Measurements from ENCODE around the gene PTGS2.

Gene PTGS2

GRCh38 chr1:186633116-186633515 is 47.1 kb downstream of the PTGS2 start:
- H3K4me3 ChIP-seq (ENCODE audit: low read depth, low read length): no peak overlapping the region
- H3K27ac ChIP-seq: no peak overlapping the region
- DNase-seq: no peak
- TF ChIP-seq CTCF (IDR thresholded peaks at IDR 0.05; ENCODE audit: low read depth, low read length, missing control alignments): no peak
- no peaks in the 10 kb centered on the region for H3K36me3 ChIP-seq (replicated peaks)
- in situ Hi-C loops (cut with HindIII; ENCODE audit: low pct_ligation_motif_present, low sequenced_read_pairs): no loop called here
- H3K27me3 ChIP-seq (replicated peaks): no peaks in the 10 kb centered on the region

- in situ Hi-C loops (cut with HindIII; ENCODE audit: low pct_ligation_motif_present, low sequenced_read_pairs): no loop called here
- Histone ChIP-seq H3K4me3 (ENCODE audit: low read depth, low read length) (no peak overlapping the region), H3K27ac (no peak overlapping the region), H3K36me3 (replicated peaks) (no peaks in the 10 kb centered on the region), H3K27me3 (replicated peaks) (no peaks in the 10 kb centered on the region)
- no peak for TF ChIP-seq CTCF (IDR thresholded peaks at IDR 0.05; ENCODE audit: low read depth, low read length, missing control alignments)
- no peak for DNase-seq
Measured at GRCh38 chr1:186629341-186629740, 50.9 kb downstream of the PTGS2 start.

- Histone ChIP-seq H3K27me3 (replicated peaks) (no peaks in the 10 kb centered on the region), H3K36me3 (replicated peaks) (no peaks in the 10 kb centered on the region), H3K27ac (no peak overlapping the region), H3K4me3 (ENCODE audit: low read depth, low read length) (no peak overlapping the region)
- in situ Hi-C loops (cut with HindIII; ENCODE audit: low pct_ligation_motif_present, low sequenced_read_pairs): no loop called here
- TF ChIP-seq CTCF (IDR thresholded peaks at IDR 0.05; ENCODE audit: low read depth, low read length, missing control alignments): no peak
- DNase-seq: no peak
Measured at GRCh38 chr1:186628910-186629309, 51.3 kb downstream of the PTGS2 start.

- H3K27ac ChIP-seq: peak overlapping the region; percentile 20
Measured at GRCh38 chr1:186627019-186627418, 53.2 kb downstream of the PTGS2 start.

GRCh38 chr1:186626356-186626932 is 53.8 kb downstream of the PTGS2 start:
- H3K27me3 ChIP-seq (replicated peaks): no peaks in the 10 kb centered on the region
- in situ Hi-C loops (cut with HindIII; ENCODE audit: low pct_ligation_motif_present, low sequenced_read_pairs): no loop called here
- peak; percentile 41 for DNase-seq

More at GRCh38 chr1:186627019-186627418, 53.2 kb downstream of the PTGS2 start:
- in situ Hi-C loops (cut with HindIII; ENCODE audit: low pct_ligation_motif_present, low sequenced_read_pairs): no loop called here
- no peak for DNase-seq
- TF ChIP-seq CTCF (IDR thresholded peaks at IDR 0.05; ENCODE audit: low read depth, low read length, missing control alignments): no peak
- Histone ChIP-seq H3K27me3 (replicated peaks) (no peaks in the 10 kb centered on the region), H3K4me3 (ENCODE audit: low read depth, low read length) (no peak overlapping the region), H3K36me3 (replicated peaks) (no peaks in the 10 kb centered on the region)

More at GRCh38 chr1:186626356-186626932, 53.8 kb downstream of the PTGS2 start:
- H3K36me3 ChIP-seq (replicated peaks): no peaks in the 10 kb centered on the region
- no peak for TF ChIP-seq CTCF (IDR thresholded peaks at IDR 0.05; ENCODE audit: low read depth, low read length, missing control alignments)
- H3K27ac ChIP-seq: peak overlapping the region; percentile 20
- H3K4me3 ChIP-seq (ENCODE audit: low read depth, low read length): no peak overlapping the region
